ENCODE measurements around the gene NRCAM. TPM values are rescaled to one million over a fixed set of nuclear protein-coding genes. Genes with fewer than 3 reads are reported as not detected.

The NRCAM gene
- total RNA-seq, 4 donors from 2014 or later, result 0.77 to 30.3 (median 2.0) TPM; not detected in 1

- Histone ChIP-seq H3K9me3 (no peaks in the 10 kb centered on the region), H3K27ac (no peak overlapping the region), H3K36me3 (no peaks in the 10 kb centered on the region), H3K4me1 (no peaks in the 10 kb centered on the region), H3K4me3 (no peak overlapping the region), H3K27me3 (no peaks in the 10 kb centered on the region)
- no peak for DNase-seq
- intact Hi-C loops (cut with DNase I; ENCODE audit: low total_unique reads), result no loop called here
- TF ChIP-seq CTCF (IDR thresholded peaks at IDR 0.05) (no peak), POLR2A (IDR thresholded peaks at IDR 0.05) (no peak)
Observed at GRCh38 chr7:108197371-108198091, 258.7 kb downstream of the NRCAM start.

- no peak overlapping the region for H3K4me3 ChIP-seq
- intact Hi-C loops (cut with DNase I; ENCODE audit: low total_unique reads), result no loop called here
- H3K36me3 ChIP-seq, result no peaks in the 10 kb centered on the region
- H3K27ac ChIP-seq, result no peak overlapping the region
- H3K27me3 ChIP-seq, result no peaks in the 10 kb centered on the region
- no peak for TF ChIP-seq CTCF (IDR thresholded peaks at IDR 0.05)
- no peak for TF ChIP-seq POLR2A (IDR thresholded peaks at IDR 0.05)
- no peaks in the 10 kb centered on the region for H3K4me1 ChIP-seq
- no peak for DNase-seq
- no peaks in the 10 kb centered on the region for H3K9me3 ChIP-seq
Observed at GRCh38 chr7:108196004-108196403, 260.2 kb downstream of the NRCAM start.

GRCh38 chr7:108193594-108194498 lies 262.4 kb downstream of the NRCAM start:
- TF ChIP-seq POLR2A (IDR thresholded peaks at IDR 0.05), result no peak
- no peak for TF ChIP-seq CTCF (IDR thresholded peaks at IDR 0.05)
- intact Hi-C loops (cut with DNase I; ENCODE audit: low total_unique reads), result no loop called here
- no peak overlapping the region for H3K27ac ChIP-seq
- no peaks in the 10 kb centered on the region for H3K36me3 ChIP-seq
- no peak overlapping the region for H3K4me3 ChIP-seq
- H3K27me3 ChIP-seq, result no peaks in the 10 kb centered on the region
- no peaks in the 10 kb centered on the region for H3K9me3 ChIP-seq
- H3K4me1 ChIP-seq, result no peaks in the 10 kb centered on the region
- no peak for DNase-seq

GRCh38 chr7:108190891-108191290 lies 265.3 kb downstream of the NRCAM start:
- Histone ChIP-seq H3K4me1 (no peaks in the 10 kb centered on the region), H3K27ac (no peak overlapping the region), H3K4me3 (no peak overlapping the region), H3K36me3 (no peaks in the 10 kb centered on the region), H3K9me3 (no peaks in the 10 kb centered on the region), H3K27me3 (no peaks in the 10 kb centered on the region)
- intact Hi-C loops (cut with DNase I; ENCODE audit: low total_unique reads), result no loop called here
- no peak for TF ChIP-seq CTCF (IDR thresholded peaks at IDR 0.05)
- TF ChIP-seq POLR2A (IDR thresholded peaks at IDR 0.05), result no peak
- no peak for DNase-seq
